ENCODE measurements around the gene DOCK10. TPM values are rescaled to one million over a fixed set of nuclear protein-coding genes. Genes with fewer than 3 reads are reported as not detected.

The DOCK10 gene
- total RNA-seq, 2 experiments from 2014 or later: 40.8 to 68.2 TPM

GRCh38 chr2:224885291-224885690 lies 157.0 kb downstream of the DOCK10 start:
- Histone ChIP-seq H3K79me2 (ENCODE audit: insufficient read depth, low read depth, low read length) (no peaks in the 10 kb centered on the region), H3K4me3 (ENCODE audit: low read depth, low read length, poor library complexity, severe bottlenecking) (no peak overlapping the region), H3K9me3 (ENCODE audit: low read length) (no peaks in the 10 kb centered on the region), H3K4me1 (ENCODE audit: insufficient read depth, low read length, poor library complexity, severe bottlenecking) (no peaks in the 10 kb centered on the region), H3K9me2 (ENCODE audit: insufficient read depth, low read length) (no peaks in the 10 kb centered on the region), H4K20me1 (ENCODE audit: insufficient read depth, low read length) (no peaks in the 10 kb centered on the region), H3K27ac (ENCODE audit: low read depth, low read length, poor library complexity, severe bottlenecking) (no peak overlapping the region), H2AFZ (ENCODE audit: low read length) (no peak overlapping the region), H3K36me3 (ENCODE audit: insufficient read depth, low read length) (peaks cover 80% of the 10 kb centered on the region), H3K4me2 (ENCODE audit: low read length) (no peak overlapping the region)
- no peak for DNase-seq (ENCODE audit: low spot score)
- intact Hi-C loops (cut with micrococcal nuclease; ENCODE audit: unreplicated experiment): no loop called here
- TF ChIP-seq EZH2phosphoT487 (IDR thresholded peaks at IDR 0.05; ENCODE audit: borderline replicate concordance, low read depth, low read length) (no peak), CTCF (conservative IDR thresholded peaks at IDR 0.05; ENCODE audit: low read length) (no peak)
- ChIA-PET CTCF (ENCODE audit: unreplicated experiment) (no interaction called here), POLR2A (interaction anchor here (0.5 kb wide), 1 partner anchor 772 kb away, joined by 3 read pairs; no protein-coding TSS in a partner anchor)
- BruUV-seq (replicated peaks): no TSS peak

GRCh38 chr2:224884188-224884587 lies 158.1 kb downstream of the DOCK10 start:
- Histone ChIP-seq H3K9me2 (ENCODE audit: insufficient read depth, low read length) (no peaks in the 10 kb centered on the region), H3K4me2 (ENCODE audit: low read length) (no peak overlapping the region), H4K20me1 (ENCODE audit: insufficient read depth, low read length) (no peaks in the 10 kb centered on the region), H3K27ac (ENCODE audit: low read depth, low read length, poor library complexity, severe bottlenecking) (no peak overlapping the region), H3K9me3 (ENCODE audit: low read length) (no peaks in the 10 kb centered on the region), H3K4me3 (ENCODE audit: low read depth, low read length, poor library complexity, severe bottlenecking) (no peak overlapping the region), H3K79me2 (ENCODE audit: insufficient read depth, low read depth, low read length) (no peaks in the 10 kb centered on the region), H3K4me1 (ENCODE audit: insufficient read depth, low read length, poor library complexity, severe bottlenecking) (no peaks in the 10 kb centered on the region), H2AFZ (ENCODE audit: low read length) (no peak overlapping the region), H3K36me3 (ENCODE audit: insufficient read depth, low read length) (peaks cover 86% of the 10 kb centered on the region)
- ChIA-PET CTCF (ENCODE audit: unreplicated experiment) (no interaction called here), POLR2A (interaction anchor here (0.6 to 1.7 kb wide), 2 partner anchors 9 to 45 kb away, joined by 3 to 5 read pairs; no protein-coding TSS in a partner anchor)
- BruUV-seq (replicated peaks): no TSS peak
- no peak for TF ChIP-seq EZH2phosphoT487 (IDR thresholded peaks at IDR 0.05; ENCODE audit: borderline replicate concordance, low read depth, low read length)
- TF ChIP-seq CTCF (conservative IDR thresholded peaks at IDR 0.05; ENCODE audit: low read length): no peak
- DNase-seq (ENCODE audit: low spot score): no peak
- intact Hi-C loops (cut with micrococcal nuclease; ENCODE audit: unreplicated experiment): no loop called here

GRCh38 chr2:224883700-224884099 lies 158.6 kb downstream of the DOCK10 start:
- ChIA-PET POLR2A (interaction anchor here (0.6 to 1.7 kb wide), 2 partner anchors 9 to 45 kb away, joined by 3 to 5 read pairs; no protein-coding TSS in a partner anchor), CTCF (ENCODE audit: unreplicated experiment) (no interaction called here)
- BruUV-seq (replicated peaks): no TSS peak
- Histone ChIP-seq H3K9me2 (ENCODE audit: insufficient read depth, low read length) (no peaks in the 10 kb centered on the region), H3K79me2 (ENCODE audit: insufficient read depth, low read depth, low read length) (no peaks in the 10 kb centered on the region), H3K27ac (ENCODE audit: low read depth, low read length, poor library complexity, severe bottlenecking) (no peak overlapping the region), H3K36me3 (ENCODE audit: insufficient read depth, low read length) (peaks cover 87% of the 10 kb centered on the region), H2AFZ (ENCODE audit: low read length) (no peak overlapping the region), H4K20me1 (ENCODE audit: insufficient read depth, low read length) (no peaks in the 10 kb centered on the region), H3K4me2 (ENCODE audit: low read length) (no peak overlapping the region), H3K4me3 (ENCODE audit: low read depth, low read length, poor library complexity, severe bottlenecking) (no peak overlapping the region), H3K9me3 (ENCODE audit: low read length) (no peaks in the 10 kb centered on the region), H3K4me1 (ENCODE audit: insufficient read depth, low read length, poor library complexity, severe bottlenecking) (no peaks in the 10 kb centered on the region)
- TF ChIP-seq EZH2phosphoT487 (IDR thresholded peaks at IDR 0.05; ENCODE audit: borderline replicate concordance, low read depth, low read length): no peak
- no peak for TF ChIP-seq CTCF (conservative IDR thresholded peaks at IDR 0.05; ENCODE audit: low read length)
- intact Hi-C loops (cut with micrococcal nuclease; ENCODE audit: unreplicated experiment): no loop called here
- no peak for DNase-seq (ENCODE audit: low spot score)
